ENCODE measurements around the gene ELFN1. TPM values are rescaled to one million over a fixed set of nuclear protein-coding genes. Genes with fewer than 3 reads are reported as not detected.

Gene ELFN1
- total RNA-seq, 4 donors from 2014 or later: 0.12 to 1.0 (median 0.46) TPM

GRCh38 chr7:1664711-1665548, 5.1 kb upstream of the ELFN1 start:
- peak overlapping the region; percentile 5 to 42 (median 28) for H3K27ac ChIP-seq
- ATAC-seq (peak; percentile 39 to 51), DNase-seq (peak in 1 of 2 donors; percentile 17)
- TF ChIP-seq, protein P1, sequence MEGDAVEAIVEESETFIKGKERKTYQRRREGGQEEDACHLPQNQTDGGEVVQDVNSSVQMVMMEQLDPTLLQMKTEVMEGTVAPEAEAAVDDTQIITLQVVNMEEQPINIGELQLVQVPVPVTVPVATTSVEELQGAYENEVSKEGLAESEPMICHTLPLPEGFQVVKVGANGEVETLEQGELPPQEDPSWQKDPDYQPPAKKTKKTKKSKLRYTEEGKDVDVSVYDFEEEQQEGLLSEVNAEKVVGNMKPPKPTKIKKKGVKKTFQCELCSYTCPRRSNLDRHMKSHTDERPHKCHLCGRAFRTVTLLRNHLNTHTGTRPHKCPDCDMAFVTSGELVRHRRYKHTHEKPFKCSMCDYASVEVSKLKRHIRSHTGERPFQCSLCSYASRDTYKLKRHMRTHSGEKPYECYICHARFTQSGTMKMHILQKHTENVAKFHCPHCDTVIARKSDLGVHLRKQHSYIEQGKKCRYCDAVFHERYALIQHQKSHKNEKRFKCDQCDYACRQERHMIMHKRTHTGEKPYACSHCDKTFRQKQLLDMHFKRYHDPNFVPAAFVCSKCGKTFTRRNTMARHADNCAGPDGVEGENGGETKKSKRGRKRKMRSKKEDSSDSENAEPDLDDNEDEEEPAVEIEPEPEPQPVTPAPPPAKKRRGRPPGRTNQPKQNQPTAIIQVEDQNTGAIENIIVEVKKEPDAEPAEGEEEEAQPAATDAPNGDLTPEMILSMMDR (IDR thresholded peaks at IDR 0.05 in 4 of 5, conservative IDR thresholded peaks at IDR 0.05 in 1 of 5): peak; percentile 42 to 85 (median 73)
- no peak for TF ChIP-seq POLR2A (IDR thresholded peaks at IDR 0.05)
- intact Hi-C loops (cut with DNase I; ENCODE audit: low total_unique reads) (loop anchor here (1.0 to 2.0 kb wide), 2 partner anchors 93 to 544 kb away; no protein-coding TSS in a partner anchor), in situ Hi-C loops (cut with MboI; ENCODE audit: low sequenced_read_pairs in 4 of 4) (loop anchor here in 1 of 4 donors (25.0 kb wide), 1 partner anchor 547 kb away; no protein-coding TSS in a partner anchor)
- H3K9me3 ChIP-seq: no peaks in the 10 kb centered on the region
- peak overlapping the region; percentile 59 to 80 (median 63) for H3K4me3 ChIP-seq
- H3K27me3 ChIP-seq: peaks cover 35 to 61% (median 57%) of the 10 kb centered on the region in 3 donors
- no peaks in the 10 kb centered on the region for H3K36me3 ChIP-seq
- H3K4me1 ChIP-seq: peaks cover 0 to 26% of the 10 kb centered on the region in 2 donors

DNA sequence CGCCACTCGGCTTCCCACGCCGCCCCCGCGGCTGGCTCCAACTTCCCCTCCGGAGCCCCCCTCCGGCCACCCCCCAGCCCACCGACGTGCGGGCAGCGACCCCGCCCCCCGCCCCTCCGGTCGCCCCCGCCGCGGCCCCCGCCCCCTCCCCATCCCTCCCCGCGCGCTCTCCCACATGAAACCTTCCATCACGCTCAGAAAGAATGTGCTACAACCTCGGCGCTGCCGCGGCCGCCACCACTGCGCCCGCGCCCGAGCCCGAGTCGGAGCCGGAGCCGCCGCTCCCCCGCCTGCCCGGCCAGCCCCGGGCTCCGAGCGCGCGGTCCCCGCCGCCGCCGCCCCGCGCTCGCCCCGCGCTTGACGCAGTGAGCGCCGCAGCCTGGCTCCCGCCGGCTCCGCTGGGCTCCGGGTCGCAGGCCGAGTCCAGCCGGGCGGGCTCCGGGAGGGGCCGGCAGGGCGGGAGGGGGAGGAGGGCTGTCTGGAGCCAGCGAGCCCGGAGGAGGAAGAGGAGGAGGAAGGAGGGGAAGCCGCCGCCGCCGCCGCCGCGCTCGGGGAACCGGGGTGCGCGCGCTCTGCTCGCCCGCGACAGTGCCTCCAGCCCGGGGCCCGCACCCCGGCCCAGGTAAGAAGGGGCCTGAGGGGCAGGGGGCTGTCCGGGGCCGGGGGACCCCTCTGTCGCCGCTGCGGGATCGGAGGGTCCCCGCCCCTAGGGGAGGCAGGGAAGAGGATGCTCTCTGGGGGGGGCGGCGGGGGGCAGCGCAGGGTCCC, 4.3 kb upstream of the ELFN1 start:
- DNase-seq (peak in 1 of 2 donors; percentile 2), ATAC-seq (peak in 1 of 2 donors; percentile 13)
- peaks cover 0 to 26% of the 10 kb centered on the region in 2 donors for H3K4me1 ChIP-seq
- H3K27me3 ChIP-seq: peaks cover 41 to 68% (median 65%) of the 10 kb centered on the region in 3 donors
- H3K36me3 ChIP-seq: no peaks in the 10 kb centered on the region
- in situ Hi-C loops (cut with MboI; ENCODE audit: low sequenced_read_pairs in 4 of 4): loop anchor here in 1 of 4 donors (25.0 kb wide), 1 partner anchor 547 kb away; no protein-coding TSS in a partner anchor
- intact Hi-C loops (cut with DNase I; ENCODE audit: low total_unique reads): loop anchor here (2.0 kb wide), 1 partner anchor 543 kb away; no protein-coding TSS in a partner anchor
- no peaks in the 10 kb centered on the region for H3K9me3 ChIP-seq
- H3K27ac ChIP-seq: peak overlapping the region in 1 of 4 donors; percentile 42
- H3K4me3 ChIP-seq: peak overlapping the region; percentile 59 to 80 (median 63)
- TF ChIP-seq, protein P1 (IDR thresholded peaks at IDR 0.05 in 4 of 5, conservative IDR thresholded peaks at IDR 0.05 in 1 of 5): no peak
- no peak for TF ChIP-seq POLR2A (IDR thresholded peaks at IDR 0.05)

DNA sequence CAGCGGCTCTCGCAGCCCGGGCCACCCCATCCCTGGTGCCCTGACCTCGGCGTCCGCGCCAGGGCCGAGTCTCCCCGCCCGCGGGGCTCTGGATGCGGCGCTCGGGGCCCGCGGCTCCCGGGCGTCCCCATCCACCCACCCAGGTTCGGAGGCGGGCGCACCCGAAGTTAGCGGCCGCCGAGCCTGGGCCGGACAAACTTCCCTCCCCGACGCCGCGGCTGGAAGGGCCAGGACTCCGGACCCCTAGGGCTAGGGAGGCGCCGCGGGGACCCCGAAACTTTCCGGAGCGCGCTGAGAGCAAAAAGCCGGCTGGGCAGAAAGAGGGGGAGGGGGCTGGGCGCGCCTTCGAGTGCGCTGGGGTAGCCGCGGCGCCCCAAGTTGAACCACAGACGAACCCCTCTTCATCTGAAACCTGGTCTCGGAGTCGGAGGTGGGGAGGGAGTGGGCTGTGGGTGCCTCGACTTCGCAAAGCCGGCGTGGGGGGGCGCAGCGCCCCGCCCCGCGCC, 3.7 kb upstream of the ELFN1 start:
- Histone ChIP-seq H3K27ac (peak overlapping the region in 1 of 4 donors; percentile 5), H3K9me3 (no peaks in the 10 kb centered on the region), H3K4me3 (peak overlapping the region; percentile 45 to 64 (median 56)), H3K36me3 (no peaks in the 10 kb centered on the region), H3K4me1 (peaks cover 0 to 26% of the 10 kb centered on the region in 2 donors), H3K27me3 (peaks cover 47 to 75% (median 71%) of the 10 kb centered on the region in 3 donors)
- ATAC-seq (no peak), DNase-seq (peak in 1 of 2 donors; percentile 7)
- intact Hi-C loops (cut with DNase I; ENCODE audit: low total_unique reads): no loop called here
- in situ Hi-C loops (cut with MboI; ENCODE audit: low sequenced_read_pairs in 4 of 4): loop anchor here in 1 of 4 donors (25.0 kb wide), 1 partner anchor 546 kb away; no protein-coding TSS in a partner anchor
- no peak for TF ChIP-seq POLR2A (IDR thresholded peaks at IDR 0.05)

- no peaks in the 10 kb centered on the region for H3K36me3 ChIP-seq
- in situ Hi-C loops (cut with MboI; ENCODE audit: low sequenced_read_pairs in 4 of 4): loop anchor here in 1 of 4 donors (25.0 kb wide), 1 partner anchor 545 kb away; no protein-coding TSS in a partner anchor
- no peak for TF ChIP-seq POLR2A (IDR thresholded peaks at IDR 0.05)
- TF ChIP-seq, protein P1 (IDR thresholded peaks at IDR 0.05 in 4 of 5, conservative IDR thresholded peaks at IDR 0.05 in 1 of 5): no peak
- intact Hi-C loops (cut with DNase I; ENCODE audit: low total_unique reads): no loop called here
- peaks cover 54 to 81% (median 77%) of the 10 kb centered on the region in 3 donors for H3K27me3 ChIP-seq
- ATAC-seq: no peak
- peaks cover 0 to 26% of the 10 kb centered on the region in 2 donors for H3K4me1 ChIP-seq
- peak overlapping the region; percentile 45 to 64 (median 56) for H3K4me3 ChIP-seq
- H3K9me3 ChIP-seq: no peaks in the 10 kb centered on the region
- H3K27ac ChIP-seq: peak overlapping the region in 1 of 4 donors; percentile 5
- peak in 1 of 2 donors; percentile 4 for DNase-seq
Observed at GRCh38 chr7:1666823-1667565, 3.1 kb upstream of the ELFN1 start.

Measured in gastrocnemius medialis (tissue), 4 donors.